GM21717 (cell line): ENCODE results near the gene TMEM54.

ENCODE experiments used
- ATAC-seq: cut with Tn5 transposase; IDR thresholded peaks from one replicate; pipeline ENCODE4 v1.9.1; 2021; ENCODE audit warnings: mild to moderate bottlenecking, moderate library complexity; ENCODE audit not compliant: unreplicated experiment

TMEM54 gene

DNA sequence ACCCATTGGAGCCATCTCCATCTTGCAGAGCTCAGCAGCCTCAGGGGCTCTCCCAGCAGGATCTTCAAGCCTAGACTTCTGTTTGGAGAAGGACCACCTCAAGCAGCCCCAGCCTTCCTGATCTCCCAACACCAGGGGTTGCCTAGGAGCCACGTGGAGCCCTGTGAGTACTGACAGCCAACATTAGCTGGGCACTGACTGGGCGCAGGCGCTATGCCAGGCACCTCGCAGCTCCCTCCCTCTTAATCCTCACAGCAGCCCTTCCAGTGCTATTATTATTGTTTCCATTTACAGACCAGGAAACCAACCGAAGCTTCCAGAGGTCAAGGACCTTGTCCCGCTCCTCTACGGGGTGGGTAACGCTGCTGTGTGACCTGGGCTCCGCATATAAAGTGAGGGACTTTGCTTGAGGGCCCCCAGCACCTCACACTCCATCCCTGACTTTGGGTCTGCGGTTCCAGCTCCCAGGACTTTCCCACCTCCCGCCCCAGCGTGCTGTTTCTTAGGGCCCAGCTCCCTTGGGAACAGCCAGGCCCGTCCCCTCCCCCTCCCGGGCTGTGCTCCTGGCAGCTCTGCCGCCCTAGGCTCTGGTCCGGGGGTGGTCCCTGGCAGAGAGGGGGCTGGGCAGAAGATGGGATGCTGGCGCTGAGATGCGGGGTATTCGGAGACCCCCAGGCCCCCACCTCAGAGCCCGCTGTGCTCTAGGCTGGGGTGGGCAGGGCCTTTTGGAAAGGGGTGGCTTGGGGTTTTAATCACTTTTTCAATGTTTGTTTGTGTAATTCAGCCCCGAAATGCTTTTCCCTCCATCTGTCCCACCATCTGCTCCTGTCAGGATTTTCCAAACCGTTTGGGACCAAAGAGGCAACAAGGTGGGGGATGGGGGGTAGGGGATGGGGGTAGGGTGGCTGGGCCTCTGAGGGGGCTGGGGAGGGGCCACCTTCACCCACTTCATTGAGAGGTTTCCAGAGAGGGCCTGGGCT lies 19.0 kb downstream of the TMEM54 start:
- ATAC-seq: no peak

DNA sequence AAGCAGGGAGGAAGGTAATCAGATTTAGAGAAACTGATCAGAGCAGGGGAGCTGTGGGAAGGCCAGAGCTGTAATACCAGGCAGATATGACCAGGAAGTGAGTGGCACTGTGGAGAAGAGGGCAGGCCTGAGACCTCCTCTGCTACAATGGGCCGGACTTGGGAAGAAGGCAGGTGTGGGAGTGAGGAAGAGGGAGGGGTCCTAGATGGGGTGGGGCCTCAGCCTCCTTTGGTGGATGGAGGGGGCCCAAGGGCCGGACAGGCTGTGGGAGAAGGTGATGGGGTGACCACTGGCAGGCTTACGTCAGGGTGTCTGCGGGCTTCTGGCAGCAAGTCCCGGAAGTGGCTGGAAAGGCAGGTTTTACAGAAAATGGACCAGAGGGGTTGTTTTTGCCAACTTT lies 19.9 kb downstream of the TMEM54 start:
- no peak for ATAC-seq

DNA sequence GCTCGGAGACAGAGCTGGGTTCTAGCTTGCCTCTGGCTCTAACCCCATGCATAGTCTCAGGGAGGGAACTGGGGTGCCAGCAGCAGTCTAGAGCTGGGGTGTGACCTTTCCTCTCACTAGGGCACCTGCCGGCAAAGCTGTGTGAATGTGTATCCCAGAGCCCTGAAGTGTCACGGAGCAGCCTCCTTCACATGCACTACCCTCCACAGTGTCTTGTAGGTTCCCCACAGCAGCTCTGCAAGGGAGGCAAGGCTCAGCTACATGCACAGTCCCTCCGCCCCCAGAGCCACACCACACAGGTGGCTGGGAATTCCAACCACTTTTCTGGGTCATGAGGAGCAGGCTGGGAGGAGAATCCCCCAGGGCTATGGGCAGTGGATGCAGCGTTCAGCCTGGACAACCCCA lies 22.6 kb downstream of the TMEM54 start:
- no peak for ATAC-seq

DNA sequence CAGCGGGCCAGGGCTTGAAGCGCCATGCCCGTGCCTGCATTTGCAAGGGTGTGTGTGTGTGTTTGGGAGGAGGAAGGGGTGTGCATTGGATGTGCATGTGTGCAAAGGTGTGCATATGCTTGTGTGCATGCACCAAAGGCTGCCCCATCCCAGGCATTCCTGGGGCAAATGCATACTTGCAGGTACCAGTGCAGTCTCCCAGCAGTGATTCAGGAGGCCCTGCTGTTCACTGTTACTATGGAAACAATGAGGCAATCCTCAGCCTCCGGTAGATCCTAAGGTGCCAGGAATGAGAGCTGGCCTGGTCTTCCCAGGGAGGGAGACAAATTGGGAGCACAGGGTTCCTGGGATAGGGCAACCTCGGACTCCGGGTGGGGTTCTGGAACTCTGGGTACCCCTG lies 23.0 kb downstream of the TMEM54 start:
- ATAC-seq: no peak

DNA sequence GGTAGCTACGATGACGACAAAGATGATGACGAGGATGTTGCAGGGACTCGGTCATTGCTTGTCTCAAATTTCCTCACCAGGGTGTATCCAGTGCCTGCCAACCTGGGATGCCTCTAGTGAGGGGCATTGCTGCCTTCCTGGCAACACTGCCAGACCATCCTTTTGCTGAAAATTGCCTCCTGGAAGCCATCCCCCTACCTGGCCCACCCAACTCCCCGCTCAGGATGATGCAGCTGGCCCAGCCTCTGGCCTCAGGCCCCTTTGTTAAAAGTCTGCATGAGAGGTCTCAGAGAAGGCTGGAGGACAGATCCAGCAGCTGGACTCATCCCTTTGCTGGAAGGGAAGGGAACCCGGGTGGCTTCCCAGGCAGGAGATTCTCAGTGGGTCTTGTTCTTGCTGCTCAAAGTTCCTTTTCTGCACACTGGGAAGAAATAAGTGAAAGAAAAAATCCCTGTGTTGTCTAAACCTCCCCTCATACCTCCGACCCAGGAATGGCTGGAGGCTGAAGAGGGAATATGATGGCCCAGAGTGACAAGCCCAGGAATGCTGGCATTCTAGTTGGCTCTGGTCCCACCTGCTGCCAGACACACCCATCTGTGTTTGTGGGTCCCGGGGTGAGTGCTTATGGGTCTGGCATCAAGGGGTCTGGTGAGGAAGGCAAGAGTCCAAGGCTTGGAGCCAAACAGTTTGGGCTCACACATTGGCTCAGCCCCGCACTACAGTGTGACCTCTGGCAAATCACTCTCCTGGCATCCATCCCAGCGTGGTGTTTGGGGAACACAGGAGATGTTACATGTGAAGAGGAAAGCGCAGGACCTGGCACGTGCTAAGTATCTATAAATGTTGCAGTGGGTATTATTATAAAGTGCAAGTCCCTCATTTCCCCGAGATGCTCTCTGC lies 23.7 kb downstream of the TMEM54 start:
- no peak for ATAC-seq

DNA sequence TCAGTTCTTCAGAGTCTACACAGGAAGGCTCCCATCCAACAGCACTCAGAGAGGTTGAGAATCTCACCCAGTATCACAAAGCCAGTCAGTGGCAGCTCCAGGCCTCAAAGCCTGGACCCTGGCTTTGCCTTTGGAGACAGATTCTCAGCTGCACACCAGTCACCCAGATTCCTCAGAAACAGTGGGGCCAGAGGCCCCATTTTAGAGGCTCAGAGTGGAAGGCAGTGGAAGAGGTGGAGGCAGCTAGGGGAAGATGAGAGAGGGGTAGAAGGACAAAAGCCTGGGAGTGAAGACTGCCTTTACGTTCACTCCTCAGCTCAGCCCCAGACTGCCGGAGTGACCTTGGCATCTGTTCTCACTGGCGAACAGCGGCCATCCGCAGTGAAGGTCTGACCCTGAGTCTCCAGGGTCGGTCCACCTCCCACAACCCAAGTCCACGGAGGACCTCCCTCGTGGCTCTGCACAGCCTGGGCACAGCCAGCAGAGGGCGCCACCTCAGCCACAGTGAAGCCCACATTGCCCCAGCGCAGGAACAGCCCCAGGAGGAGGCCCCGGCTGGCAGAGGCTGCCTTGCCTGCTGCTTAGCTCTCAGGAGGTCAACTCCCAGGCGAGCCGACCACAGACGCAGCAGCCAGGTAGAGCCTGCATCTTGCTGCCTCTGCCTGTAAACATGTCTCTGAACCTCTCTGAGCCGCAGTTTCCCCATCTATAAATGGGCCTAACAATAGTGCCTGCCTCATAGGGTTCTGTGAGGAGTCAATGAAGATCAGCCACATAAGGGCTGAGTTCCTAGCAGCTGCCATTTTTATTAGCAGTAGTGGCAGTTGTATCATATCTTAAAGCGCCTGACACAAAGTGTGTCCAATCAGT lies 24.6 kb downstream of the TMEM54 start:
- ATAC-seq: no peak

DNA sequence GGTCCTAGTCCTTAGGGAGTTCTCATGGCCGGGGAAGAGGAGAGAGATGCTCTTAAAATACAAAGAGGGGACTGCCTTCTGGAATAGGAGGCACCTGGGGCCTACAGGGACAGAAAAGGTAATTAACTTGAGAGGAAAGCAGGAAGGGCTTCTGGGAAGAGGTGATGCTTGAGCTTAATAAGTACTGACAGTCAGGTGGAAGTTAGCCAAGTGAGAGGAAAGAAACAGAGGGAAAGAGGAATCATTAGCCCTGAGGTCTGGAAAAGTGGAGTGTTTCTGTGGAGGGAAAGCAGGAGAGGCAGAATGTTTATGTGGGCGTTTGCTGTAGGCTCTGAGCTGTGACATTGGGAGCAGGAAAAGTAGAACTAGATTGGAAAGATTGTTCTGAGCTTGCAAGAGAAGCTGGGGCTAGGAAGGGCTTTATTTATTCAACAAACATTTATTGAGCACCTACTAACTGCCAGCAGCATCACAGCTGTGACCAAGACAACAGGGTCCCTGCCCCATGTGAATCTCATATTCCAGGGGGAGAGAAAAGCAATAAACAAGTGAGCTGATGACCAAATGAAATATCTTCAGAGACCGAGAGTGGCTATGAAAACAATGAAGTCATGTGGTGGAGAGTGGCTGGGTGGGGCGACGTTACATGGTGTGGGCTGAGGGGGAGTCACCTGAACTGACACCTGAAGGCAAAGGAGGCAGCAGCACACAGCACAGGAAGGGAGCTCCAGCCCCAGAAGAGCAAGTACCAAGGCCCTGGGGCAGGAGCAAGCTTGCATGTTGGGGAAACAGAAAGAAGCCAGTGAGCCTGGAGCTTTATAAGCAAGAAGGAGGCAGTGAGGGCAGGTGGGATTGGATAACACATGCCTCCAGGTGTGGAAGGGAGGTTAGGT lies 26.1 kb downstream of the TMEM54 start:
- ATAC-seq: no peak

DNA sequence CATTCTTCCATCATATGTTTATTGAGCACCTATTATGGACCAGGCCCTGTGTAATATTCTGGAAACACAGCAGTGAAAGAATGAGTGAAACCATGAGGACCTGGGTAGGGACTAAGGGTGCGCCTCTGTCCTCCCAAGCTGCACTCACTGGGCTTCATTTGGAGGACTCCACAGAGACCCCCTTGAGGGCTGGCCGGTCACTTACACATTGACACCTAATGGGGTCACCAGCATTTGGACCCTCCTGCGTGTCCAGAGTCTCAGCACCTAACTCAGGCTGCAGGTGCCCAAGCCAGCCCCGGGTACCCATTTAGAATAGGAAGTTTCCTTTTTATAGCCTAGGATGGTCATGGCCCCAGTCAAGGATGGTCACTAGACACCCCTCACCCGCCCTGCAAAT lies 27.7 kb downstream of the TMEM54 start:
- no peak for ATAC-seq

DNA sequence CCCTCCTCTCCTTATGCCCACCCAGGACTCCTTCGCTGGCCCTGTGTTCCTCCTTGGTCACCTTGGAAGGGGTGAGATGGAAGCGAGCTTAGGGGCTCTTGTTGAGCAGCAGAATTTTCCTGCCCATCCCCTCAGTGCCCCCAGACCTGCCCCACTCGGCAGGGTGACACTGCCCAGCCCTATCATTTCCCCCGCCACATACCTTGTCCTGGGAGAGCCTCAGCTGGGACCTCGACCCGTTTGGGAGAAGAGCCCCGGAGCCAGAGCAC lies 29.1 kb downstream of the TMEM54 start:
- no peak for ATAC-seq

DNA sequence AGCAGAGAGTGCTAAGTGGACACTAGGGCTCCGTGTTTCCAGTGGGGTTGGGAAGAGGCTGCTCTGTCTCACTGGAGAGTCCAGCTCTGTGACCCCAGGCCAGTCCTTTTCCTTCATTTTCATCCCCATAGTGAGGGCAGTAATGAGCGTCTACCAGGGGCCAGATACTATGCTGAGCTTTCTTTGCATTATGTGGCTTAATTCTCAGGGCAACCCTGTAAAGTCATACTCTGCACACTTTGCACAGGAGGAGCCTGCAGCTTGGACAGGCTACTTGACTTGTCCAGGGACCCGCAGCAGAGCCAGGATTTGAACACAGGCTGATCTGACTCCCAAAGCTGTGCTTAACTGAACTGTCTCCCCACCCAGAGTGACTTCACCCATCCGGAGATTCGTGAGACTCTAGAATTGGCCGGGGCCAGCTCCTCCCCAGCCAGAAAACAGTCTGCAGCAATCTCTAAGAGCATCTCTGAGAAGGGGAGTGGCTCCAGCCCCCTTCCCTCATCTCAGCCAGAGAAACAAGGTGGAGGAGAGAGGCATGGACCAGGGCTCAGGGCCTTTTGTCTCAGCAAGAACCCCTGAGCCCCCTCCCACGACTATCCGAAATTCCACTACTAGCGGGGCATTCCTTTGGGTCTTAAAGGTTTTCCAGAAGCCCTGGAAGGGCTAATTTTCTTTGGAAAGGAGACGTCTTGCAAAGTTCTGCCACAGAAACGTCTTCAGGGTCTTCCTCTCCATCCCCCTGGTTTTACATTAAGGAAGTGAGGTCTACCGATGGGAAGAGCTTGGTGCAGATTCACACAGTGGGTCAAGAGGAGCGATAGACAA lies 29.6 kb downstream of the TMEM54 start:
- no peak for ATAC-seq

DNA sequence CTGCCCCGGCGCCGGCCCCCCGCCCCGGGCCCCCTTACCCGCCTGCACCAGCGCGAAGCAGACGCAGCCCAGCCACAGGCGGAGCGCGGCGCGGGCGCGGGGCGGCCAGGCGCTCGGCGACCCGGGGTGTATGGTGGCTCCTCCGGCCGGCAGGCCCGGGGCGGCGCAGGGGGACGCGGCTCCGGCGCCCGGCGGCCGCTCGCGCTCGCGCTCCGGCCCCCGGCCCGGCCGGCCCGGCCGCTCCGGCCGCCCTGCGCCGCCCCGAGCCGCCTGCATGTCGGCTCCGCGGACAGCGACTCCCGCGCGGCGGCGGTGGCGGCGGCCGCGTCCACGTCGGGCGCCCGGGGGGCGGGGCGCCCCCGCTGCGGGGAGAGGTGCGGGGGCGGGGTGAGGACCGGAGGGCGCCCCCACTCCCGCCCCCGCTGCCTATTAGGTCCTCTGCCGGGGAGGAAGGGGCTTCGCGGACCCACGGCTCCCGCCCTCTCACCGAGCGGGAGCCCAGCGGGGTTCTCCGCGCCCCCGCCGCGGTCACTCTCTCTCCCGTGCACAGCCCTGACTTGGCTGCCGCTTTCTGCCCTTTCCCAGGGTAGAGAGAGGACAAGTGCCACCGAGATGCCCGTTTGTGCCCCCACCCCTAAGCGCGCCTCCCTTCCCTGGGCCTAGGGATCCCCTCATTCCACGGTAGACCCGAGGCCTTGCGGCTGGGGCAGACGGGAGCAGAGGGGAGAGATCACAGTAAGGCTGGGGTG lies 30.4 kb downstream of the TMEM54 start, which contains the start of gene FNDC5:
Gene FNDC5 (minus strand): TSS at position 298 of the 749 bp plus-strand sequence.
- ATAC-seq: no peak

DNA sequence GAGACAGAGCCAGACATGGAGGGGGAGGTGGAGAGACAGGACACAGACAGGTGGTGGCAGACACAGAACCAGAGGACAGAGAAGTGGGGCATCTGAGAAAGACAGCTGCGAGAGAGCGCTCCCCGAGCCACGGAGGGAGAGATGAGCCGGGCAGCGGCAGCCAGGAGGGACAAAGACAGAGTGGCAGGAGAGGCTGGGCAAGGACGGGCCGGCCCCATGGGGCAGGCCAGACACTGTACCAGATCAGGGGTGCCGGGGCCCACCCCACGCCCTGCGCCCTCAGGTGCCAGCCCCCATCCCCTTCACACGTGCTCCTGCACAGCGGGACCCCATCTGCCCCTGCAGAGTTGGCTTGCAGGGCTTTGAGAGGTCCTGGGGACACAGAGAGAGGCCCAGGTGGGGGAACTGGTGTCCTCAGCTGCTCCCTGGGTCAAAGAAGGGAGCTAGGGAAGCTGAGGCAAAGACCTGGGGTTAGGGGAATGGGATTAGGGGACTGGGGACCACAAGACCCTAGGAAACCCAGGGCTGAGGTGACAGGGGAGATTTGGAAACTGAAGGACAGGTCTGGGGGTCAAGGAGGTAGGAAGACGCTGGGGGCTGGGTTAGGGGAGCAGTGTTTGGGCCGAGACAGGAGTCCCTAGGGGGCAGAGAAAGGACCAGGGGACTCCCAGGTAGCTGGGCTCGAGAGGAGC lies 31.1 kb downstream of the TMEM54 start:
- ATAC-seq: no peak

DNA sequence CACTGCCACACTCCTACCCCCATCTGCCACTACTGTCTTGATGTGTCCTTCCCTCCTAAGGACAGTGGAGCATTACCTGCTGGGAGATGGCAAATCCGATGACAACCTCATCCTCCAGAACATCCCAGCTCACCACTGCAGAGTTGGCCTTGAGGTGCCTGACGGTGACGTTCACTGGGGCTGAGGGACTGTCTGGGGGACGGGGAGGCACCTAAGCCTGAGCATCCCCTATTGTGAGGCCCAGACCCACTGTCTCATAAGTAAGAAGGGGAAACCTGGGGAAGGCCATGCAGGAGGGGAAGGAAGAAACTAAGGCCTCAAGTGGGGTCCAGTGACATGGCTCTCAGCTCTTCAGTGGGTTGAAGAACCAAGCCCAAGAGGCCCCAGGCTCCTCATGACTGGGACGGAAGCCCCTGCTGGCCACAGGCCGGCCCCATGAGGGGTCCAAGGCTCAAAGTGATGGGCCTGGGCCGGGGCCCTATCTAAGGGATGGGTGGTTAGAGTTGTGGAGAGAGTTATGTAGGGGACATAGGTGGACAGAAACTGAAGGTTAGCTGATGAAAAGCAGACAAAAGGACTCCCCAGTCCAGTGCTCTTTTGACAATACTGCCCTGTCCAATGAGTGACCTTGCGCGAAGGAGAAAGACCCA lies 32.3 kb downstream of the TMEM54 start:
- ATAC-seq: no peak

DNA sequence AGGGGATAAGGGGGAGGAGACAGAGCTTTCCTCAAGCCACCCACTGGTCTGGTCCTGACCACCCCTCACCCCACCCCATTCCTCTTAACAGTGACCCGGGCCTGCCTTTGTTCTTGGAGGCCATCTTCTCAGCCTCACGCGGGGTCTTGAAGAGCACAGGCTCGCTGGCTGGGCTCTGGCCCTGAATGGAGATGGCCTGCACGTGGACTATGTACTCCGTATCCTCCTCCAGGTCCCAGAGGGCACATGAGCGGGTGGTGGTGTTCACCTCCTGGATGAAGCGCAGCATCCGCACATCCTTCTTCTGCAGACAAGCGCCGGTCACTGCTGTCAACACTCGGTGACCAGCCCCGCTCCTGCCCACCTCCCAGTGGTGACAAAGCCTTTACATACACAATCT lies 33.1 kb downstream of the TMEM54 start:
- ATAC-seq: no peak

DNA sequence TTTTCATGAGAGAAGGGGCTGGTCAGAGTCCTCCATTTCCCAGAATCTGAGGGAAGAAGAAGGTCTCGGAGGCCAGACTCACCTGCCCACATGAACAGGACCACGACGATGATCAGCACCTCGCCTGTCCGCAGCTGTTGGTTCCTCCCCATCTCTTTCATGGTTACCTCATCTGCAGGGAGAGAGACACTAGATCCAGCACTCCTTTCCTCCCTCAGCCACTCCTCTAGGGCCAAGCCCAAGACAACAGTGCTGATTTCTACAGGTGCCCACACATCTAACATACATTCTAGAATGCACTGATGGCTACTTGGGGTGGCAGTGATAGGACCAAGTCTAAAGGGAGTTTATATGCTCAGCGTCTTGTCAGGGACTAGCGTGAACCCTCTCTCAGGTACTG lies 33.5 kb downstream of the TMEM54 start:
- no peak for ATAC-seq

DNA sequence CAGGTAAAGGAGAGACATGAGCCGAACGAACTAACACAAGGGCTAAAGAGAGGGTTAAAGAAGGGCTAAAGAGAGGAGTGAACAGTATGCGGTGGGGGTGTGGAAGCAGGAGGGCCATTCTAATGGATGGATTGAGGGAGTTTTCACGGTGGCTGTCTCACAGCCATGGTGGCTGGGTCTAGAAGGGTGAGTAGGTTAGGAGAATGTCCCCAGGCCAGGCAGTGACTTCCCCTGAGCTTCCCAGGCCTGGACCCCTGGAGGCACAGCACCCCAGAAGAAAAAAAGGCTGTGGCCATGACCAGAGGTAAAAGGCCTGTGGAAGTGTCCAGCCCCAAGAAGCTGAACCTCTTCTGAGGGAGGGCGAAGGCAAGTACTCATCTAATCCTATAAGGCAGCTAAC lies 34.0 kb downstream of the TMEM54 start:
- ATAC-seq: no peak

DNA sequence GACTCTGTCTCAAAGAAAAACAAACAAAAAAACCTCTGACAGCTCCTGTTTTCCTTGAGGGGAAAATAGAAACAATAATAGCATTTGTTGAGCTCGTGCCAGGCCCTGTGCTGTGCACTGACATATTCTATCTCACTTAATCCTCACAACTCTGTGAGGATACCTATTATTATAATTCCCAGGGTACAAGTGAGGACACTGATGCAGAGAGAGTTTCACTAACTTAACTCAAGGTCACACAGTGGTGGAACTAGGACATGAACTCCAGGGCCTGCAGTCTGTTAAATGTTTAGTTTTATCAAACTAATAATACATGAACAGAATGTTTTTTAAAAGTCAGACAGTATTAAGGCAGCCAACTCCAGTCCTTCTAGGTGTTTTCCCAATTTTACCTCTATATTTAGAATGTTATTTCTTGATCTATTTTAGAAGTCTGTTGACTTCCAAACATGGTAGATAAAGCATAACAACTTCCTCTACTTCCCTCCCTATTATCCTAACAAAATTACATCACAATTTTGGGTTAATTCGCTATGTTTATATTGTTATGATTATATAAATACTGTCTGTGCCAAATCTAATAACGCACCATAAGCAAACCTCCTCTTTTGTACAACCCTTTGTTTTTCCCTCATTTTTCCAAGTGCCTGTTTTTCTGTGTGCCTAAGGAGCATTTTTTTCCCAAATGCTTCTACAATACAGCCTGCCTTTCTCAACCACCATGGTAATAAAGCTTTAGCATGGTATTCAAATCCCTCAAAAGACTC lies 35.4 kb downstream of the TMEM54 start:
- ATAC-seq: no peak
